ENCODE data around the gene PIP5K1B. TPM values are rescaled to one million over a fixed set of nuclear protein-coding genes. Genes with fewer than 3 reads are reported as not detected.

Gene PIP5K1B
- total and polyA plus RNA-seq, 2 donors (not counting 3 experiments of a cell fraction or from before 2014, with no cell fraction given), result 0.27 TPM; not detected in 1

DNA sequence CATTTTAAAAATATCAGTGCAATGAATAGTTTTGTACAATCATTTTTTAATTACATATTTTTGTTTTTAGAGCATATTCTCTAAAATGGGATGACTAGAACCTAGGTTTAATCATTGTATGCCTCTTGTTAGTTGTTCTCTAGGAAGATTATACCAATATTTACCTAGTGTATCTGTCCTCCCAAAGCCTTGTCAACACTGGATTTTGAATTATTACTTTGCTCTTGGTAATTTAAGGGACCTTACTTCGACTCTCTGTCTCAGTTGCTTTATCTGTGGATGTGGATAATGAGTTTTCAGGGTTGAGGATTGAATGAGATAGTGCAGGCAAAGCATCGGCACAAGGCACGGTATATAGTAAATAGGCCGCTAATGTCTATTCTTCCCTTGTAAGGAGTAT is 10.9 kb upstream of the PIP5K1B start:
- no TSS peak for BruUV-seq (replicated peaks)
- TF ChIP-seq EZH2 (IDR thresholded peaks at IDR 0.05; ENCODE audit: borderline replicate concordance, low read depth, low read length, severe bottlenecking) (no peak), POLR2AphosphoS5 (IDR thresholded peaks at IDR 0.05; ENCODE audit: insufficient read depth, low read depth, low read length) (no peak), JUN (IDR thresholded peaks at IDR 0.05; ENCODE audit: borderline replicate concordance, insufficient read depth, insufficient read length, low read depth) (no peak)
- TF ChIP-seq, protein P1, sequence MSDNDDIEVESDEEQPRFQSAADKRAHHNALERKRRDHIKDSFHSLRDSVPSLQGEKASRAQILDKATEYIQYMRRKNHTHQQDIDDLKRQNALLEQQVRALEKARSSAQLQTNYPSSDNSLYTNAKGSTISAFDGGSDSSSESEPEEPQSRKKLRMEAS (IDR thresholded peaks at IDR 0.05; ENCODE audit: insufficient read depth, insufficient read length), result no peak
- no peak overlapping the region for H2AFZ ChIP-seq (ENCODE audit: low read depth, low read length)
- H3K27ac ChIP-seq (ENCODE audit: insufficient read depth, low read depth, low read length), result no peak overlapping the region
- FAIRE-seq (no peak), DNase-seq (ENCODE audit: low read depth, low spot score) (no peak)
- intact Hi-C loops (cut with micrococcal nuclease) (no loop called here), dilution Hi-C loops (cut with MboI; ENCODE audit: extremely low pct_ligation_motif_present, low sequenced_read_pairs) (no loop called here)
- ChIA-PET CTCF (no interaction called here), POLR2A (no interaction called here)
- H3K4me2 ChIP-seq (ENCODE audit: insufficient read depth, low read length), result no peak overlapping the region
- no peaks in the 10 kb centered on the region for H3K9me3 ChIP-seq (replicated peaks; ENCODE audit: control insufficient read depth, insufficient read depth, low read length)
- no peak overlapping the region for H3K9ac ChIP-seq (replicated peaks; ENCODE audit: extremely low read depth, insufficient read depth, low read length)
- H3K9me1 ChIP-seq (replicated peaks; ENCODE audit: control insufficient read depth, extremely low read depth, insufficient read depth, low read length), result no peaks in the 10 kb centered on the region
- H3K27me3 ChIP-seq (ENCODE audit: control insufficient read depth in 2 of 2, insufficient read depth in 2 of 2, low read length in 2 of 2), result peaks cover 0 to 13% of the 10 kb centered on the region in 2 experiments
- no peaks in the 10 kb centered on the region for H3K36me3 ChIP-seq (ENCODE audit: control insufficient read depth in 2 of 2, extremely low read depth in 1 of 2, insufficient read depth in 2 of 2, low read length in 2 of 2)
- no peaks in the 10 kb centered on the region for H3K4me1 ChIP-seq (ENCODE audit: control insufficient read depth, extremely low read depth, insufficient read depth, low read length)
- no peaks in the 10 kb centered on the region for H3K79me2 ChIP-seq (ENCODE audit: control insufficient read depth, insufficient read depth, low read length)
- no peaks in the 10 kb centered on the region for H4K20me1 ChIP-seq (replicated peaks; ENCODE audit: control insufficient read depth, extremely low read depth, insufficient read depth, low read length)
- H3K4me3 ChIP-seq (replicated peaks in 1 of 3; ENCODE audit: insufficient read depth in 1 of 3, low read depth in 1 of 3, low read length in 3 of 3), result no peak overlapping the region

DNA sequence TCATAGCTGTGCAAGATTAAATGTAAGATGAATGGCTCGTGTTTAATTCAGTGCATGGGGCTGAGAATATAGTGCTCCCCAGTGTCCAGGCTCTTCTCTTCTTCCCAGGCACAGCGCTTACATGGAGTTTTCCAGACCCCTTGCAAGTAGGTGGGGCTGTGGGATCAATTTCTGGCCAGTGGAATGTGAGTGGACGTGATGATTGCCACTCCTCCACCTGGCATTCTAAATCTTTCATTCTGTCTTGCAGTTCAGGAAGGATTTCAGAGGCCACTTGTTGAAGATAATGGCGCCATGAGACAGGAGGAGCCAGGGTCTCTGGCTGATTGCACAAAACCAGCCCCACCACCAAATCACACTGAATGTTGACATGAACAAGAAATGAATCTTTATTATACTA is 7.2 kb upstream of the PIP5K1B start:
- Histone ChIP-seq H3K9me3 (replicated peaks; ENCODE audit: control insufficient read depth, insufficient read depth, low read length) (no peaks in the 10 kb centered on the region), H3K9me1 (replicated peaks; ENCODE audit: control insufficient read depth, extremely low read depth, insufficient read depth, low read length) (no peaks in the 10 kb centered on the region), H3K9ac (replicated peaks; ENCODE audit: extremely low read depth, insufficient read depth, low read length) (no peak overlapping the region), H3K4me1 (ENCODE audit: control insufficient read depth, extremely low read depth, insufficient read depth, low read length) (no peaks in the 10 kb centered on the region), H3K36me3 (ENCODE audit: control insufficient read depth in 2 of 2, extremely low read depth in 1 of 2, insufficient read depth in 2 of 2, low read length in 2 of 2) (no peaks in the 10 kb centered on the region), H2AFZ (ENCODE audit: low read depth, low read length) (no peak overlapping the region), H3K79me2 (ENCODE audit: control insufficient read depth, insufficient read depth, low read length) (no peaks in the 10 kb centered on the region), H3K4me3 (replicated peaks in 1 of 3; ENCODE audit: insufficient read depth in 1 of 3, low read depth in 1 of 3, low read length in 3 of 3) (no peak overlapping the region), H3K27me3 (ENCODE audit: control insufficient read depth in 2 of 2, insufficient read depth in 2 of 2, low read length in 2 of 2) (peaks cover 0 to 14% of the 10 kb centered on the region in 2 experiments), H4K20me1 (replicated peaks; ENCODE audit: control insufficient read depth, extremely low read depth, insufficient read depth, low read length) (no peaks in the 10 kb centered on the region), H3K4me2 (ENCODE audit: insufficient read depth, low read length) (no peak overlapping the region), H3K27ac (ENCODE audit: insufficient read depth, low read depth, low read length) (no peak overlapping the region)
- dilution Hi-C loops (cut with MboI; ENCODE audit: extremely low pct_ligation_motif_present, low sequenced_read_pairs), result no loop called here
- DNase-seq (ENCODE audit: low read depth, low spot score) (no peak), FAIRE-seq (no peak)
- BruUV-seq (replicated peaks), result no TSS peak
- intact Hi-C loops (cut with micrococcal nuclease), result no loop called here
- CTCF ChIA-PET, result no interaction called here
- no peak for TF ChIP-seq GATA2 (IDR thresholded peaks at IDR 0.05; ENCODE audit: insufficient read depth, insufficient read length, low read depth, low read length)
- no peak for TF ChIP-seq JUN (IDR thresholded peaks at IDR 0.05; ENCODE audit: borderline replicate concordance, insufficient read depth, insufficient read length, low read depth)
- TF ChIP-seq EZH2 (IDR thresholded peaks at IDR 0.05; ENCODE audit: borderline replicate concordance, low read depth, low read length, severe bottlenecking), result no peak
- TF ChIP-seq POLR2A (IDR thresholded peaks at IDR 0.05; ENCODE audit: low read depth, low read length), result no peak
- TF ChIP-seq FOS (IDR thresholded peaks at IDR 0.05; ENCODE audit: borderline replicate concordance, insufficient read depth, low read length), result no peak
- no peak for TF ChIP-seq MYC (IDR thresholded peaks at IDR 0.05; ENCODE audit: low read depth, low read length)
- no peak for TF ChIP-seq POLR2AphosphoS5 (IDR thresholded peaks at IDR 0.05; ENCODE audit: insufficient read depth, low read depth, low read length)
- TF ChIP-seq, protein P1 (IDR thresholded peaks at IDR 0.05; ENCODE audit: insufficient read depth, insufficient read length), result no peak
- TF ChIP-seq, protein P2, sequence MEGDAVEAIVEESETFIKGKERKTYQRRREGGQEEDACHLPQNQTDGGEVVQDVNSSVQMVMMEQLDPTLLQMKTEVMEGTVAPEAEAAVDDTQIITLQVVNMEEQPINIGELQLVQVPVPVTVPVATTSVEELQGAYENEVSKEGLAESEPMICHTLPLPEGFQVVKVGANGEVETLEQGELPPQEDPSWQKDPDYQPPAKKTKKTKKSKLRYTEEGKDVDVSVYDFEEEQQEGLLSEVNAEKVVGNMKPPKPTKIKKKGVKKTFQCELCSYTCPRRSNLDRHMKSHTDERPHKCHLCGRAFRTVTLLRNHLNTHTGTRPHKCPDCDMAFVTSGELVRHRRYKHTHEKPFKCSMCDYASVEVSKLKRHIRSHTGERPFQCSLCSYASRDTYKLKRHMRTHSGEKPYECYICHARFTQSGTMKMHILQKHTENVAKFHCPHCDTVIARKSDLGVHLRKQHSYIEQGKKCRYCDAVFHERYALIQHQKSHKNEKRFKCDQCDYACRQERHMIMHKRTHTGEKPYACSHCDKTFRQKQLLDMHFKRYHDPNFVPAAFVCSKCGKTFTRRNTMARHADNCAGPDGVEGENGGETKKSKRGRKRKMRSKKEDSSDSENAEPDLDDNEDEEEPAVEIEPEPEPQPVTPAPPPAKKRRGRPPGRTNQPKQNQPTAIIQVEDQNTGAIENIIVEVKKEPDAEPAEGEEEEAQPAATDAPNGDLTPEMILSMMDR (IDR thresholded peaks at IDR 0.05; ENCODE audit: extremely low read depth in 1 of 2, insufficient read depth in 1 of 2, low read depth in 1 of 2, low read length in 2 of 2), result no peak
- POLR2A ChIA-PET, result no interaction called here
